SU-DHL-6 (cell line): Measurements from ENCODE around the gene DNAH9.

Source experiments
- CTCF ChIP-seq: fragments of 200-600 bp; sonication (generic); IDR thresholded peaks from one replicate; pipeline ENCODE4 v1.5.1; 2017; ENCODE audit warnings: antibody characterized with exemption, mild to moderate bottlenecking, low read length, moderate library complexity; ENCODE audit not compliant: insufficient read depth, poor library complexity, severe bottlenecking
- EZH2phosphoT487 ChIP-seq: fragments of 200-600 bp; sonication (generic), shearing (Covaris generic); conservative IDR thresholded peaks from 2 replicates; pipeline ENCODE4 v1.6.1; 2018; ENCODE audit warnings: mild to moderate bottlenecking, antibody characterized with exemption, low read length, moderate library complexity, mixed read lengths

GRCh38 chr17:11816409-11816808 is 218.1 kb downstream of the DNAH9 start:
- TF ChIP-seq CTCF (no peak), EZH2phosphoT487 (no peak)
